ENCODE measurements around the gene ROR2. TPM values are rescaled to one million over a fixed set of nuclear protein-coding genes. Genes with fewer than 3 reads are reported as not detected.

The ROR2 gene
- total RNA-seq, 1 experiment from 2014 or later = 2.7 TPM

GRCh38 chr9:91883503-91883902 is 66.5 kb downstream of the ROR2 start:
- H2BK20ac ChIP-seq (ENCODE audit: low read depth, low read length, poor library complexity, severe bottlenecking) = no peak overlapping the region
- H3K4me1 Mint-ChIP-seq = peaks cover 28 to 37% of the 10 kb centered on the region in 2 experiments
- WGBS (ENCODE audit: extremely low coverage, insufficient read length, low lambda C conversion rate) = no CpG with 5 or more reads among the region's 3 CpGs
- H3K23me2 ChIP-seq (ENCODE audit: insufficient read length, low read depth, low read length, poor library complexity, severe bottlenecking) = no peaks in the 10 kb centered on the region
- H2AFZ ChIP-seq (ENCODE audit: low read length) = no peak overlapping the region
- no peak overlapping the region for H4K91ac ChIP-seq (ENCODE audit: insufficient read length, low read depth, low read length)
- peaks cover 9% of the 10 kb centered on the region; the same call in 1 of the 2 replicates for H3K4me1 ChIP-seq (ENCODE audit: insufficient read depth, low read length)
- no peak overlapping the region for H3K4me3 Mint-ChIP-seq
- H3K14ac ChIP-seq (ENCODE audit: insufficient read depth, low read length) = no peak overlapping the region
- H3T11ph ChIP-seq (ENCODE audit: low read length) = no peak overlapping the region
- no peaks in the 10 kb centered on the region for H3K79me1 ChIP-seq (ENCODE audit: insufficient read depth, low read depth, low read length, poor library complexity, severe bottlenecking)
- no peak overlapping the region for H3K27ac Mint-ChIP-seq
- no peaks in the 10 kb centered on the region for H4K20me1 ChIP-seq (ENCODE audit: control insufficient read depth, insufficient read depth, insufficient read length)
- peaks cover 12% of the 10 kb centered on the region; the same call in 1 of the 2 replicates for H3K27me3 ChIP-seq (ENCODE audit: insufficient read depth, low read length)
- H4K8ac ChIP-seq (replicated peaks; ENCODE audit: insufficient read length, low read depth, low read length) = no peak overlapping the region
- DNase-seq = no peak
- H3K9me3 ChIP-seq (ENCODE audit: control insufficient read depth, low read depth, low read length) = no peaks in the 10 kb centered on the region
- no peak overlapping the region for H2BK15ac ChIP-seq (ENCODE audit: low read depth, low read length)
- no peak overlapping the region for H3K4ac ChIP-seq (ENCODE audit: low read depth, low read length)
- H2AK5ac ChIP-seq (ENCODE audit: insufficient read length, low read length) = no peak overlapping the region
- H3K4me2 ChIP-seq (ENCODE audit: insufficient read depth, insufficient read length, low read length) = no peak overlapping the region
- peaks cover 0 to 2% of the 10 kb centered on the region in 2 experiments; a peak in 1 of 5 replicates for H3K9me3 Mint-ChIP-seq
- H4K5ac ChIP-seq (ENCODE audit: insufficient read length, low read depth, low read length) = no peak overlapping the region
- H3K18ac ChIP-seq (ENCODE audit: insufficient read length, low read depth, low read length) = no peak overlapping the region
- H3K27me3 Mint-ChIP-seq (ENCODE audit: low read depth) = peaks cover 80% of the 10 kb centered on the region
- no peak overlapping the region for H2BK120ac ChIP-seq (ENCODE audit: low read depth, low read length, poor library complexity, severe bottlenecking)
- no peak overlapping the region for H3K9ac ChIP-seq (ENCODE audit: extremely low read depth, insufficient read length, low read length)
- H3K27ac ChIP-seq (ENCODE audit: insufficient read length, low read depth, low read length) = no peak overlapping the region
- H2BK12ac ChIP-seq (ENCODE audit: insufficient read length, low read depth, low read length) = no peak overlapping the region
- H3K23ac ChIP-seq (ENCODE audit: insufficient read length, low read depth, low read length) = no peak overlapping the region
- TF ChIP-seq, protein P1, sequence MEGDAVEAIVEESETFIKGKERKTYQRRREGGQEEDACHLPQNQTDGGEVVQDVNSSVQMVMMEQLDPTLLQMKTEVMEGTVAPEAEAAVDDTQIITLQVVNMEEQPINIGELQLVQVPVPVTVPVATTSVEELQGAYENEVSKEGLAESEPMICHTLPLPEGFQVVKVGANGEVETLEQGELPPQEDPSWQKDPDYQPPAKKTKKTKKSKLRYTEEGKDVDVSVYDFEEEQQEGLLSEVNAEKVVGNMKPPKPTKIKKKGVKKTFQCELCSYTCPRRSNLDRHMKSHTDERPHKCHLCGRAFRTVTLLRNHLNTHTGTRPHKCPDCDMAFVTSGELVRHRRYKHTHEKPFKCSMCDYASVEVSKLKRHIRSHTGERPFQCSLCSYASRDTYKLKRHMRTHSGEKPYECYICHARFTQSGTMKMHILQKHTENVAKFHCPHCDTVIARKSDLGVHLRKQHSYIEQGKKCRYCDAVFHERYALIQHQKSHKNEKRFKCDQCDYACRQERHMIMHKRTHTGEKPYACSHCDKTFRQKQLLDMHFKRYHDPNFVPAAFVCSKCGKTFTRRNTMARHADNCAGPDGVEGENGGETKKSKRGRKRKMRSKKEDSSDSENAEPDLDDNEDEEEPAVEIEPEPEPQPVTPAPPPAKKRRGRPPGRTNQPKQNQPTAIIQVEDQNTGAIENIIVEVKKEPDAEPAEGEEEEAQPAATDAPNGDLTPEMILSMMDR (conservative IDR thresholded peaks at IDR 0.05) = no peak
- H3K36me3 Mint-ChIP-seq (ENCODE audit: insufficient read depth in 1 of 3, low read depth in 3 of 3) = peaks cover 0 to 4% (median 0%) of the 10 kb centered on the region in 3 experiments; a peak in 3 of 7 replicates
- no peaks in the 10 kb centered on the region for H3K79me2 ChIP-seq (ENCODE audit: insufficient read depth, low read length)
- H2BK5ac ChIP-seq (ENCODE audit: insufficient read length, low read length) = no peak overlapping the region
- no peak overlapping the region for H3K56ac ChIP-seq (ENCODE audit: insufficient read length, low read depth, low read length)
